ENCODE results near the gene SCYGR4.

The SCYGR4 gene

DNA sequence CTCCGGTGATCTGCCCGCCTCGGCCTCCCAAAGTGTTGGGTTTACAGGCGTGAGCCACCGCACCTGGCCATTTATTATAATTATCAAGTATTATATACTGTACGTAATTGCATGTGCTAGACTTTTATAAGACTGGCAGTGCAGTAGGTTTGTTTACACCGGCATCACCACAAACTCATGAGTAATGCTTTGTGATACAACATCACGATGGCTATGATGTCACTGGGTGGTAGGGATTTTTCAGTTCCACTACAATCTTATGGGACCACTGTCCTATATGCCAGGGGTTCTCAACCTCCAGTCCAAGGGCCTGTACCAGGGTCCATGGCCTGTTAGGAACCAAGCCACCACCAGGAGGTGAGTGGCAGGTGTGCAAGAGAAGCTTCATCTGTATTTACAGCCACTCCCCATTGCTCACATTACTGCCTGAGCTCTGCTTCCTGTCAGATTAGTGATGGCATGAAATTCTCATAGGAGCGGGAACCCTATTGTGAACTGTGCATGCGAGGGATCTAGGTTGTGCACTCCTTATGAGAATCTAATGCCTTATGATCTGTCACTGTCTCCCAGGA, 9.4 kb downstream of the SCYGR4 start:
- no peak for TF ChIP-seq GATA1 (IDR thresholded peaks at IDR 0.05; ENCODE audit: low read depth, low read length)
- no peak for TF ChIP-seq POLR2A (IDR thresholded peaks at IDR 0.05; ENCODE audit: low read length)
- no peak for DNase-seq

DNA sequence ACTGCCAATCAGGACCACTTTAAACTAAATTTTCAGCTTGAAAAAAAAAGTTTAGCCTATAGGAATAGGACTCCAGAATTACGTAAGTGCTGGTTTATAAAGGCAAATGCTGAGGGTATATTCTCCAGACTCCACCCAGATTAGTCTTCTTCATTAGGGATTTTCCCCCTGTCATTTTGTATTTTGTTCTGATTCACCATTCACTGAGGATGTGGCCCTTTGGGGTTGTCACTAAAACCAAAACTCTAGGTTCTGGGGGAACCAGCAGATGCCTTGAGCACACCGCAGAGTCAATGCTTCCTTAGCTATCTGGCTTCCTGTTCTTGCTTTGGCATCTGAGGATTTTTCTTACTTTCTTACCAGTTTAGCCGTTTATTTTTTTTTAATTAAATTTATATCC, 10.5 kb downstream of the SCYGR4 start:
- DNase-seq = no peak
- TF ChIP-seq POLR2A (IDR thresholded peaks at IDR 0.05; ENCODE audit: low read length) (no peak), GATA1 (IDR thresholded peaks at IDR 0.05; ENCODE audit: low read depth, low read length) (no peak)

GRCh38 chr2:227629435-227629834, 12.1 kb downstream of the SCYGR4 start:
- DNase-seq = no peak
- TF ChIP-seq GATA1 (IDR thresholded peaks at IDR 0.05; ENCODE audit: low read depth, low read length) = no peak
- TF ChIP-seq POLR2A (IDR thresholded peaks at IDR 0.05; ENCODE audit: low read length) = no peak

- TF ChIP-seq GATA1 (IDR thresholded peaks at IDR 0.05; ENCODE audit: low read depth, low read length) = no peak
- TF ChIP-seq POLR2A (IDR thresholded peaks at IDR 0.05; ENCODE audit: low read length) = no peak
- no peak for DNase-seq
Observed at GRCh38 chr2:227630322-227630721, 13.0 kb downstream of the SCYGR4 start.

DNA sequence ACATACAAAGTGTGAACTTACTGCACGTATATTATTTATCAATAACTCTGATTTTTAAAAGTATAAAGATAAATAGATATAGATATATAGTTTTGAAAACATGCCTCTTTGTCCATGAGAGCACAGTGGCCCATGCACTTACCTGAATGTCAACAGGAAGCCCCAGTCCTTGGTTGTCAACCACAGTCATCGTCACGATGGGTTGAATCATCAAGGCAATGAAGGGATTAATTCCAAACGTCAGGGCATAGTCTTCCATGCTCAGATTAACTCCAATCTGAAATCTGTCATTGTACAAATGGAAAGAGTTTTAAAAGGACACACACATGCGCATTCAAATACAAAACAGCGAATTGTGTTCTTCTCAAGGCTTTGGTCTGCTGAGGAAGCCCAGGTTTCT, 15.5 kb downstream of the SCYGR4 start:
- TF ChIP-seq GATA1 (IDR thresholded peaks at IDR 0.05; ENCODE audit: low read depth, low read length) (no peak), POLR2A (IDR thresholded peaks at IDR 0.05; ENCODE audit: low read length) (no peak)
- DNase-seq = no peak

- DNase-seq = no peak
- TF ChIP-seq POLR2A (IDR thresholded peaks at IDR 0.05; ENCODE audit: low read length) (no peak), GATA1 (IDR thresholded peaks at IDR 0.05; ENCODE audit: low read depth, low read length) (no peak)
Observed at GRCh38 chr2:227634201-227634600, 16.9 kb downstream of the SCYGR4 start.

- TF ChIP-seq POLR2A (IDR thresholded peaks at IDR 0.05; ENCODE audit: low read length) (no peak), GATA1 (IDR thresholded peaks at IDR 0.05; ENCODE audit: low read depth, low read length) (no peak)
- DNase-seq = no peak
Observed at GRCh38 chr2:227642656-227643055, 25.4 kb downstream of the SCYGR4 start.

GRCh38 chr2:227643990-227644551, 26.8 kb downstream of the SCYGR4 start:
- DNase-seq = no peak
- TF ChIP-seq POLR2A (IDR thresholded peaks at IDR 0.05; ENCODE audit: low read length) (no peak), GATA1 (IDR thresholded peaks at IDR 0.05; ENCODE audit: low read depth, low read length) (no peak)

- no peak for DNase-seq
- no peak for TF ChIP-seq GATA1 (IDR thresholded peaks at IDR 0.05; ENCODE audit: low read depth, low read length)
- no peak for TF ChIP-seq POLR2A (IDR thresholded peaks at IDR 0.05; ENCODE audit: low read length)
Observed at GRCh38 chr2:227653419-227653818, 36.1 kb downstream of the SCYGR4 start.

DNA sequence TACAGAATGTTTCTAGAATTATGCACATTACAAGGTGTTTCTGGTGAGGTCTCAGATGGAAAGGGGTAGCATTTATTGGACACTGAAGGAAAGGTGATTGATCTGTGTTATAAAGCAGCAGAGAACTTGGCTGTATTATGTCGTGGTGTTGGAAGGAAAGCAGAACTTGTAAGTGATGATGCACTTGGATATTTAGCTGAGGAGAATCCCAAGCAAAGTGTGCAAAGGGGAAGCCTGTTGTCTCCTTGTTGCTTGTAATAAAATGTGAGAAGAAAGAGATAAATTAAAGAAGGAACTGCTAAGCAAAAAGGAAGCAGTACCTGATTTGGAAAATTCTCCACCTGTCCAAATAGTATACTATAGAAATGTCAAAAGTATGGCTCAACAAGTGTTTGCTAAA, 37.1 kb downstream of the SCYGR4 start:
- no peak for DNase-seq
- TF ChIP-seq GATA1 (IDR thresholded peaks at IDR 0.05; ENCODE audit: low read depth, low read length) = no peak
- TF ChIP-seq POLR2A (IDR thresholded peaks at IDR 0.05; ENCODE audit: low read length) = no peak

GRCh38 chr2:227655454-227655853, 38.2 kb downstream of the SCYGR4 start:
- DNase-seq = peak in 1 of 2 experiments; percentile 20
- TF ChIP-seq POLR2A (IDR thresholded peaks at IDR 0.05; ENCODE audit: low read length) (no peak), GATA1 (IDR thresholded peaks at IDR 0.05; ENCODE audit: low read depth, low read length) (no peak)

GRCh38 chr2:227657199-227657845, 40.0 kb downstream of the SCYGR4 start:
- no peak for DNase-seq
- TF ChIP-seq GATA1 (IDR thresholded peaks at IDR 0.05; ENCODE audit: low read depth, low read length) (no peak), POLR2A (IDR thresholded peaks at IDR 0.05; ENCODE audit: low read length) (no peak)

DNA sequence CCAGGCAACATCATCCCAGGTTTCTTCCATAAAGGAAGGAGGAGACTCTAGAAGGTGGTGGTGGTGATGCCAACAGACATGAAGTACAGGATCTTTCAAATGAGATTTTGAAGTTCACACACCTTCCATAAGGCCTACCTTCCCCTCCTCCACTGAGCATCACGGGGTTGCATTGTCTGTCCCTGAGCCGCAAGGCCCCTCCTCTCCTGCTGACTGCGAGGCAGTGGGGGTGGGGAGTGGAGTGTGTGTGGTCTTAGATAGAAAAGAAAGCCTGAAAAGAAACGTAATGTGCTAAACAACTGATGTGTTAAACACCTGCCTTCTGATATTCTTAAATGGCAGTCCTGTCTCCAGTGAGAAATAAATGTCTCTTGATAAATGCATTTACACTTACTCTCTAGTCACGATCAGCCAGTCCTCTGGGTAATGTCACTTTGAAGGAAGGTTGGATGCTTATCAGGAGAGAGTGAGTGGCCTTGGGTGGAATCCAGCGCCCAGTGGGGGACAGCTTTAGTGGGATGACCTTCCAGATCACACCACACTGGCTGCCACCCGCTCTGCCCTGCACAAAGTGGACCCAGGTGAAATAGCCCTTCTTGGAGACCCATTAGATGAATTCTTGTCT, 43.8 kb downstream of the SCYGR4 start:
- TF ChIP-seq POLR2A (IDR thresholded peaks at IDR 0.05; ENCODE audit: low read length) = no peak
- TF ChIP-seq GATA1 (IDR thresholded peaks at IDR 0.05; ENCODE audit: low read depth, low read length) = no peak
- no peak for DNase-seq

DNA sequence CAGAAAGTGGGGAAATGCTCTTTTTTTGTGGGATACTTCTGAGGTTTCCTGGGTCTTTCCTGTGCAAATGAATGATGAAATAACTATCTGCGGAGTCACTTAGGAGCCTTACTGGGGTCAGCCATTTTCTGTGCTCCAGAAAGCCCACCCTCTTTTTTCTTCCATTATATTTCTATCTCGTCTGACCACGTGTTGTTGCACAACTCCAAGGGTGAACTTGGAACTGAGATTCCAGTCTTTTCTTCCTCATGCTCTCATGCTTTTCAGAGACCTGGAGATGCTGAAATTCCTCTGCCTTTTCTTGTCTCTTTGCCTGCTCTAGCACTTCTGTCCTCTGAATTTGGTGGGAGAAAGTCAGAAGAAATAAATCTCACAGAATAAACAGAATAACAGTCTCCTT, 44.5 kb downstream of the SCYGR4 start:
- TF ChIP-seq POLR2A (IDR thresholded peaks at IDR 0.05; ENCODE audit: low read length) (no peak), GATA1 (IDR thresholded peaks at IDR 0.05; ENCODE audit: low read depth, low read length) (no peak)

More for the DNA sequence above, 44.5 kb downstream of the SCYGR4 start:
- no peak for DNase-seq
